H9 (cell line): ENCODE data around the gene VDAC2. TPM values are rescaled to one million over a fixed set of nuclear protein-coding genes. Genes with fewer than 3 reads are reported as not detected.

Experiments
- DNase-seq: peaks from one replicate; pipeline ENCODE4 v3.0.0-alpha.2; 2017
- H2AFZ ChIP-seq: one replicate; pipeline ENCODE4 v1.6.1; 2013; ENCODE audit warnings: mild to moderate bottlenecking, low read length, control low read depth, moderate library complexity
- H2AK5ac ChIP-seq: 2 replicates; pipeline ENCODE4 v1.6.1; 2013; ENCODE audit warnings: low read length, control low read depth, mixed read lengths; ENCODE audit not compliant: insufficient read length
- H2BK120ac ChIP-seq: one replicate; pipeline ENCODE4 v1.6.1; 2013; ENCODE audit warnings: low read depth, mild to moderate bottlenecking, low read length, control low read depth, inconsistent platforms; ENCODE audit not compliant: poor library complexity, severe bottlenecking
- H2BK12ac ChIP-seq: 2 replicates; pipeline ENCODE4 v1.6.1; 2013; ENCODE audit warnings: low read length, control low read depth, mixed read lengths, low read depth; ENCODE audit not compliant: insufficient read length
- H2BK15ac ChIP-seq: 2 replicates; pipeline ENCODE4 v1.6.1; 2013; ENCODE audit warnings: low read depth, low read length, control low read depth
- H2BK20ac ChIP-seq: one replicate; pipeline ENCODE4 v1.6.1; 2013; ENCODE audit warnings: low read depth, mild to moderate bottlenecking, low read length, control low read depth, inconsistent platforms; ENCODE audit not compliant: poor library complexity, severe bottlenecking
- H2BK5ac ChIP-seq: 2 replicates; pipeline ENCODE4 v1.6.1; 2013; ENCODE audit warnings: low read length, control low read depth, mixed read lengths; ENCODE audit not compliant: insufficient read length
- H3K14ac ChIP-seq: 2 replicates; pipeline ENCODE4 v1.6.1; 2013; ENCODE audit warnings: low read length, control low read depth; ENCODE audit not compliant: insufficient read depth
- H3K18ac ChIP-seq: 2 replicates; pipeline ENCODE4 v1.6.1; 2013; ENCODE audit warnings: low read depth, mild to moderate bottlenecking, mixed read lengths, low read length, control low read depth; ENCODE audit not compliant: insufficient read length
- H3K23ac ChIP-seq: 2 replicates; pipeline ENCODE4 v1.6.1; 2013; ENCODE audit warnings: low read length, control low read depth, mixed read lengths, low read depth; ENCODE audit not compliant: insufficient read length
- H3K23me2 ChIP-seq: 2 replicates; pipeline ENCODE4 v1.6.1; 2013; ENCODE audit warnings: low read depth, mild to moderate bottlenecking, mixed read lengths, low read length, control low read depth; ENCODE audit not compliant: insufficient read length, poor library complexity, severe bottlenecking
- H3K27ac ChIP-seq: 2 replicates; pipeline ENCODE4 v1.5.1; 2013; ENCODE audit warnings: low read length, control low read depth, mixed read lengths, low read depth; ENCODE audit not compliant: insufficient read length
- H3K27me3 ChIP-seq: 2 replicates; pipeline ENCODE4 v1.6.1; 2013; ENCODE audit warnings: low read length, control low read depth, inconsistent platforms; ENCODE audit not compliant: insufficient read depth
- H3K4ac ChIP-seq: 2 replicates; pipeline ENCODE4 v1.6.1; 2013; ENCODE audit warnings: low read depth, mild to moderate bottlenecking, control low read depth, inconsistent platforms, low read length, moderate library complexity
- H3K4me1 ChIP-seq: 2 replicates; pipeline ENCODE4 v1.6.1; 2013; ENCODE audit warnings: low read length, control low read depth, inconsistent platforms; ENCODE audit not compliant: insufficient read depth
- H3K4me2 ChIP-seq: 2 replicates; pipeline ENCODE4 v1.6.1; 2013; ENCODE audit warnings: low read length, control low read depth, mixed read lengths; ENCODE audit not compliant: insufficient read length, insufficient read depth
- H3K56ac ChIP-seq: 2 replicates; pipeline ENCODE4 v1.6.1; 2013; ENCODE audit warnings: low read depth, mild to moderate bottlenecking, mixed read lengths, low read length, control low read depth; ENCODE audit not compliant: insufficient read length
- H3K79me1 ChIP-seq: 2 replicates; pipeline ENCODE4 v1.6.1; 2013; ENCODE audit warnings: low read depth, mild to moderate bottlenecking, moderate library complexity, low read length, control low read depth, inconsistent platforms; ENCODE audit not compliant: insufficient read depth, poor library complexity, severe bottlenecking
- H3K79me2 ChIP-seq: 2 replicates; pipeline ENCODE4 v1.6.1; 2013; ENCODE audit warnings: low read length, control low read depth, inconsistent platforms; ENCODE audit not compliant: insufficient read depth
- H3K9ac ChIP-seq: 2 replicates; pipeline ENCODE4 v1.6.1; 2013; ENCODE audit warnings: low read length, control low read depth, mixed read lengths; ENCODE audit not compliant: insufficient read length; ENCODE audit errors: extremely low read depth
- H3K9me3 ChIP-seq: one replicate; pipeline ENCODE4 v1.6.1; 2013; ENCODE audit warnings: low read depth, low read length, inconsistent platforms; ENCODE audit not compliant: control insufficient read depth
- H3T11ph ChIP-seq: one replicate; pipeline ENCODE4 v1.6.1; 2013; ENCODE audit warnings: mild to moderate bottlenecking, low read length, control low read depth, inconsistent platforms
- H4K20me1 ChIP-seq: one replicate; pipeline ENCODE4 v1.6.1; 2013; ENCODE audit not compliant: control insufficient read depth, insufficient read length, insufficient read depth
- H4K5ac ChIP-seq: 2 replicates; pipeline ENCODE4 v1.6.1; 2013; ENCODE audit warnings: low read depth, mild to moderate bottlenecking, mixed read lengths, low read length, control low read depth; ENCODE audit not compliant: insufficient read length
- H4K8ac ChIP-seq: replicated peaks from 2 replicates; pipeline ENCODE4 v1.6.1; 2013; ENCODE audit warnings: low read length, control low read depth, mixed read lengths, low read depth; ENCODE audit not compliant: insufficient read length
- H4K91ac ChIP-seq: 2 replicates; pipeline ENCODE4 v1.6.1; 2013; ENCODE audit warnings: low read depth, mild to moderate bottlenecking, moderate library complexity, mixed read lengths, low read length, control low read depth; ENCODE audit not compliant: insufficient read length
- H3K27ac Mint-ChIP-seq, 3 experiments: 2 replicates in 2 of 3; 3 replicates in 1 of 3; pipeline ENCODE4 v1.8.0; 2020 to 2021; ENCODE audit warnings: mixed read lengths in 3 of 3, mild to moderate bottlenecking in 1 of 3, moderate library complexity in 1 of 3
- H3K27me3 Mint-ChIP-seq: 2 replicates; pipeline ENCODE4 v1.8.0; 2021; ENCODE audit warnings: low read depth, mild to moderate bottlenecking, moderate library complexity, mixed read lengths
- H3K36me3 Mint-ChIP-seq, 3 experiments: 2 replicates in 2 of 3; 3 replicates in 1 of 3; pipeline ENCODE4 v1.8.0; 2020 to 2021; ENCODE audit warnings: low read depth in 3 of 3, mixed read lengths in 3 of 3; ENCODE audit not compliant: insufficient read depth in 1 of 3
- H3K4me1 Mint-ChIP-seq, 2 experiments: 2 replicates each; pipeline ENCODE4 v1.8.0; 2020; ENCODE audit warnings: mixed read lengths in 2 of 2
- H3K4me3 Mint-ChIP-seq, 2 experiments: 2 replicates in 1 of 2; 3 replicates in 1 of 2; pipeline ENCODE4 v1.8.0; 2020 to 2021; ENCODE audit warnings: mild to moderate bottlenecking in 2 of 2, mixed read lengths in 2 of 2, moderate library complexity in 1 of 2
- H3K9me3 Mint-ChIP-seq, 2 experiments: 2 replicates in 1 of 2; 3 replicates in 1 of 2; pipeline ENCODE4 v1.8.0; 2020; ENCODE audit warnings: mild to moderate bottlenecking in 2 of 2, mixed read lengths in 2 of 2, moderate library complexity in 1 of 2
- WGBS: extraction: QIAGEN DNeasy Blood & Tissue Kit; methylation state at CpG from one replicate; pipeline ENCODE4 v1.1.7; 2013; ENCODE audit warnings: missing lambda C conversion rate, low lambda C conversion rate, mixed read lengths; ENCODE audit not compliant: insufficient read length; ENCODE audit errors: extremely low coverage; 5-methylcytosine and 5-hydroxymethylcytosine counted together
- total RNA-seq: library from RNA; stranded (reverse); gene quantifications from 2 replicates; pipeline ENCODE4 v1.2.1, GENCODE V29; 2021
- TF ChIP-seq, protein P1 (sequence below): fragments of 200-600 bp; sonication (generic); conservative IDR thresholded peaks from 3 replicates; pipeline ENCODE4 v1.8.0; 2021; ENCODE audit warnings: antibody characterized with exemption, mild to moderate bottlenecking

The VDAC2 gene
- total RNA-seq, 1 experiment from 2014 or later: 271 TPM

DNA sequence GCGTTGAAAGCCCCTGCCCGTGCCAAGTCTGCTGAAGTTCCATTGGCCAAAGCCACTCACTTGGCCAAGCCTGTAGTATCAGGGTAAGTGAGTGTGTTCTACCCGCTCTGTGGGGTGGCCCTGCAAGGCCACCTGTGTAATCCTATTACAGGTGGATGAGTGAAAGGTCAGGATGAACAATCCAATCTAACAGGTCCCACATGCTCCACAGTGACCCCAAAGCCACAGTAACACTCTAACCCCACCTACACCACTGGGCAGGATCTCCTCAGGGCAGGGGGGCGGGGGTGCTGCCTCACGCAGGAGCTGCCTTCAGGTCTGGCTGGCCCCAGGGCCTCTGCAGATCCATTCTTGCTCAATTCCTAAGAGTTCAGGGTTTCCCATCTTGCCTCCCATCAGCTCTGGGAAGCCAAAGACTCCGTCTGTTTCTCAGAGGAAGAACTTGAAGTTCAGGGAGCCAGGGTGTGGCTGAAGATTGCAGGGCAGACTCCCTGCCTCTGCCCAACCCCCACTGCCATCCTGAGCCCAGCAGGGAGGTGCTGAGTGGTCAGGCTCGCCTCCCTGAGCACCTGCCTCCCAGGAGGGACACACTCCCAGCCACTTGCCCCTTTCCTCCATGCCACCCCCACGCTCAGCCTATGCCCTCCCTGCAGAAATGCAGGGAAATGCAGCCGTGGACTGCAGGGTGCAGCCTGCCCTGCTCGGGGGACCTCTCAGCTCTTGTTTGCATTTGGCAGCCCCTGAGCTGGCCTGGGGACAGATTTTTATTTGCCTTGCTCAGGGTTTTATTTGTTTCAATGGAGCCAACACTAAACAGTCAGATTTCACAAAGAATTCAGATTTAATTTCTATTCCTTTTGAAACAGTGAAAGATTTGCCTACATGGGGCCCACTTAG is 35.0 kb downstream of the VDAC2 start:
- Histone ChIP-seq H3K9ac (no peak overlapping the region), H3K79me1 (no peaks in the 10 kb centered on the region), H3K27me3 (no peaks in the 10 kb centered on the region), H3K79me2 (no peaks in the 10 kb centered on the region), H2BK5ac (no peak overlapping the region), H4K8ac (no peak overlapping the region), H3K4me1 (no peaks in the 10 kb centered on the region; the same call in 1 of the 2 replicates), H3K18ac (no peak overlapping the region), H3K56ac (no peak overlapping the region), H2BK120ac (no peak overlapping the region), H3K23me2 (no peaks in the 10 kb centered on the region), H2AFZ (no peak overlapping the region), H3K14ac (no peak overlapping the region), H4K5ac (no peak overlapping the region), H2AK5ac (no peak overlapping the region), H2BK12ac (no peak overlapping the region), H3K4ac (no peak overlapping the region), H3K4me2 (no peak overlapping the region), H4K20me1 (no peaks in the 10 kb centered on the region), H4K91ac (no peak overlapping the region), H3K27ac (no peak overlapping the region), H3K9me3 (no peaks in the 10 kb centered on the region), H2BK15ac (no peak overlapping the region), H3K23ac (no peak overlapping the region), H2BK20ac (no peak overlapping the region), H3T11ph (no peak overlapping the region)
- TF ChIP-seq, protein P1, sequence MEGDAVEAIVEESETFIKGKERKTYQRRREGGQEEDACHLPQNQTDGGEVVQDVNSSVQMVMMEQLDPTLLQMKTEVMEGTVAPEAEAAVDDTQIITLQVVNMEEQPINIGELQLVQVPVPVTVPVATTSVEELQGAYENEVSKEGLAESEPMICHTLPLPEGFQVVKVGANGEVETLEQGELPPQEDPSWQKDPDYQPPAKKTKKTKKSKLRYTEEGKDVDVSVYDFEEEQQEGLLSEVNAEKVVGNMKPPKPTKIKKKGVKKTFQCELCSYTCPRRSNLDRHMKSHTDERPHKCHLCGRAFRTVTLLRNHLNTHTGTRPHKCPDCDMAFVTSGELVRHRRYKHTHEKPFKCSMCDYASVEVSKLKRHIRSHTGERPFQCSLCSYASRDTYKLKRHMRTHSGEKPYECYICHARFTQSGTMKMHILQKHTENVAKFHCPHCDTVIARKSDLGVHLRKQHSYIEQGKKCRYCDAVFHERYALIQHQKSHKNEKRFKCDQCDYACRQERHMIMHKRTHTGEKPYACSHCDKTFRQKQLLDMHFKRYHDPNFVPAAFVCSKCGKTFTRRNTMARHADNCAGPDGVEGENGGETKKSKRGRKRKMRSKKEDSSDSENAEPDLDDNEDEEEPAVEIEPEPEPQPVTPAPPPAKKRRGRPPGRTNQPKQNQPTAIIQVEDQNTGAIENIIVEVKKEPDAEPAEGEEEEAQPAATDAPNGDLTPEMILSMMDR: no peak
- Mint-ChIP-seq H3K9me3 (no peaks in the 10 kb centered on the region), H3K4me1 (peaks cover 9 to 16% of the 10 kb centered on the region in 2 experiments), H3K27me3 (peaks cover 4% of the 10 kb centered on the region), H3K4me3 (peak overlapping the region in 1 of 2 experiments; percentile 29; a peak in 1 of 5 replicates), H3K27ac (0 out of 7 replicates have a peak overlapping the region, but pooled peaks of 1 of the 3 experiments have one; percentile 5), H3K36me3 (no peaks in the 10 kb centered on the region)
- DNase-seq: no peak
- WGBS: no CpG with 5 or more reads among the region's 10 CpGs
